Ammon's horn (tissue), 1 donor: ENCODE data around the gene NUP37.
"Not testable (repeated sequence)": the region's sequence is repeated elsewhere in the genome, so short reads cannot be mapped to it uniquely, and the experiment has no call there.

Experiments
- DNase-seq: peaks from one replicate; pipeline ENCODE4 v3.0.0-alpha.2; 2016; ENCODE audit warnings: low spot score

The NUP37 gene

DNA sequence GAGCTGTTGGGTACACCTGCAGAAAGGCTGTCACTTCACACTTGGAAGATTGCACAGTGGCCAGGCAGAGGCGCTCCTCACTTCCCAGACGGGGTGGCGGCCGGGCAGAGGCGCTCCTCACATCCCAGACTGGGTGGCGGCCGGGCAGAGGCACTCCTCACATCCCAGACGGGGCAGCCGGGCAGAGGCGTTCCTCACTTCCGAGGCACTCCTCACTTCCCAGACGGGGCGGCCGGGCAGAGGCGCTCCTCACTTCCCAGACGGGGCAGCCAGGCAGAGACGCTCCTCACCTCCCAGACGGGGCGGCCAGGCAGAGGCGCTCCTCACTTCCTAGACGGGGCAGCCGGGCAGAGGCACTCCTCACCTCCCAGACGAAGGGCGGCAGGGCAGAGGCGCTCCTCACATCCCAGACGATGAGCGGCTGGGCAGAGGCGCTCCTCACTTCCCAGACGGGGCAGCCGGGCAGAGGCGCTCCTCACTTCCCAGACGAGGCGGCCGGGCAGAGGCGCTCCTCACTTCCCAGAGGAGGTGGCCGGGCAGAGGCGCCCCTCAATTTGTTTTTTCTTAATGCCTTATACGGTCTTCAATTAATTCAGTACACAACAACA, 30.6 kb downstream of the NUP37 start:
- not testable (repeated sequence) for DNase-seq

- DNase-seq: no peak
Measured at GRCh38 chr12:102080842-102081241, 39.1 kb downstream of the NUP37 start.

GRCh38 chr12:102072092-102072491, 47.8 kb downstream of the NUP37 start:
- DNase-seq: not testable (repeated sequence)

DNA sequence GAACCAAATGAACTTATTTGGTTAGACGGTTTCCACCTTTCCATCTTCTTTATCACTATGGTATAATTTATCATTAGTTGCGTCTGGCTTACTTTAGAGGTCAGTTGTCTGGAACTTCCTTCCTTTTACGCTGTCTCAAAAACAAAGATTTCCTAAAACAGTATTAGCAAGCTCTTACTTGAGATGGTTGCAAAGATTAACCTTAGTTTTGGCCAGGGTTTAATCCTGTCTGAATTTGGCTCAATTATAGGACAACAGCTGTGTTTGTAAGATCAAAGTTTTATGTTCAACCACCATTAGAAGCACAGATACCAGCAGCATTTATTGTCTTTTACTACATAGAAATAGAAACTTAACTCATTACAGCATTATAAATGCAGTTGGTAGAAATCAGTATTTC, 50.2 kb downstream of the NUP37 start:
- no peak for DNase-seq

DNA sequence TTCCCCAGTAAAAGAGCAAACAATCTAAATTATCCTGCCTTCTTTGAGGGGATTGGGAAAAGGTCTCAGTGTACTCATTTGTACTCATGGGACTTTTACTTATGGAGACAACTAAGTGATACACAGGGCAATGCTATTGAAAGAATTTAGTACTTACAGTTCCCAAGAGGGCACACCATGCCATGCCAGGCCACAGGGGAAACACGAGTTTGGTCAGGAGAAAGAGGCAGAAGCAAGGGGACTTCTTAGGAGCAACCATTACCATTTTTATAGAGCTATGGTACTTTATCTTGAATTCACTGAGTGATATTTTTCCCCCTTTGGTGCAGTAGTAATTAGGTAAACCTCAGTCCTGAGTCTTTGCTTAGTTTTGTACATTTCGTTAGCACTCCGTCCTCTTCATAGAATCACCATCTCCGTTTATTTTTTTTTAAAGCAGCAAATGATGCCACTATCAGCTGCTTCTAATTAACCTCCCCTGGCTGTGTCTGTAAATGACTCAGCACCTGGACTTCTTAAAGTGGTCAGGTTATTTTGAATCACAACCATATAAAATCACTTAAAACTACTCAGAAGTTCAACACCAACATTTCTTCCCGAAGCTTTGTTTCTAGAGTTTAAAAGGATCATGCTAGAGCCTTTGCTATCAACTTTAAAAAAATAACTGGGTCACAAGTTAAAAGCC, 52.2 kb downstream of the NUP37 start:
- DNase-seq: no peak

DNA sequence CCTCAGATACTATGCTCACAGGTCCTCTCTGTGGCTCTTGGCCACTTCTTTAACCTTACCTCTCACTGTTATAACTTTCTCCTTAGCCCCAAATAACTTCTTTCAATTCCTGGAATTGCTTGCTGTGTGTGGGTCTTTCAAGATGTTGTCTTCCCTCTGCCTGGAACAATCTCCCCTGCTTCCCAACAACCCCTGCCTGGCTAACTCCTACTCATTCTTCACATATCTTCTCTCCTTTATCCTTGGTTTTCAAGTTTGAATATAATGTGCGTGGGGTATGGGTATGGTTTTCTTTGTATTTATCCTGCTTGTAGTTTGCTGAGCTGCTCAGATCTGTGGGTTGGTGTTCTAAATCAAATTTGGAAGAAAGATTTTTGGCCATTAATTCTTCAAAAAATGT, 55.4 kb downstream of the NUP37 start:
- DNase-seq: no peak

DNA sequence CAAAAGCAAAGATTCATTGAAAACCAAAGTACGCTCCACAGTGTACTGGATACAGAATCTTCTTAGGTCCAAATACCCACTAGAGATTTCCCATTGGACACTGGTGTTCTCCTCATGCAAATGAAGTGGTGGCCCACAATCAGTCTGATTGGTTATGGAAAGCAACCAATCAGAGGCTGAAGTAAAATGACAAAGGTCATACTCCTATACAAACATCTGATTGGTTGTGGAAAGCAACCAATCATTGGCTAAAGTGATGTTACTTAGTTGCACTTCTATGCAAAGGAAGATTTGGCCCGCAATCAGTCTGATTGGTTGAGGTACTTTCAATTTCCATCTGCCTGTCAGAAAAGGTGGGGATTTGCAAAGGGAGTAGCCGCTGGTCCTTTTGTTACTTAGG, 56.8 kb downstream of the NUP37 start:
- no peak for DNase-seq

- no peak for DNase-seq
Measured at GRCh38 chr12:102062419-102062806, 57.5 kb downstream of the NUP37 start.

DNA sequence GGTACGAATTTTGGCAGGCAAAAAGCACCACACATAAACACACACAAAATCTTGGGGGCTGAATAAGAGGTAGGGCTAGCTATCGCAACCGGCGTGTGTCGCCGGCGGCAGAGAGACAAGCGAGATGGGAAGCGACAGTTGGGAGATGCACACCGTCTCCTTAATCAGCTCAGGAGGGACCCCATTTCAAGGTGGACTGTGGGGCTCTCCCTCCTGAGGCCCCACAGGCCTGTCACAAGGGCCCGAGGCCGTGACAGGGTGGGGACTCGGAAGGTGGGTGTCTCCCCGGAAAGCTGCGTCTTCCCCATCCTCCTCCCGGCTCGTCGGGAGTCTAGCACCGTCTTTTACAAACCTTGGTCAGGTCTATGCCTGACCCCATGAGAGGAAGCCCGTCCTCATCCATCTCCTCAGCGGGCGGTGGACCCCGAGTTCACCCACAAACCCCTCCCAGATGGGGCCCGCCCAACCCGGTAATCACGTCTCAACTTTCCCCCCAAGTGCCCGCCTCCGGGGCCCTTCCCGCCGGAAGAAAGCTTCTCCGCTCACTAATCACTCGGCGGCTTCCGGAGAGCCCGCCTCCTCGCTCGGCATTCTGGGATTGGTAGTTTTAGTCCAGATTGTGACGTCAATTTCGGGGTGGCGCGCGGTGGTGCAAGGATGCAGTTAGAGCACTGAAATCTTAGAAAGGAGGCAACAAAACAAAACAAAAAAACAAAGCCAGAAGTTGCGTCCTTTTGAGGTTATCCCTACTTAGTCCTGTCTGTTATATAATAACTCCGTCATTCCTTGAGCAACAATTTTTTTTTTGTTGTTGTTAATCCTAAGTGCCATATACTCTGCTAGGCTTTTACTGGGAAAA, 58.1 kb downstream of the NUP37 start, which contains the start of gene WASHC3:
Gene WASHC3 (minus strand): TSS at position 432 of the 859 bp plus-strand sequence. CDS start 29 bp downstream, at position 403.
- DNase-seq: peak; percentile 96

- no peak for DNase-seq
Measured at GRCh38 chr12:102061096-102061559, 58.8 kb downstream of the NUP37 start.

GRCh38 chr12:102059343-102059742, 60.6 kb downstream of the NUP37 start:
- DNase-seq: no peak

GRCh38 chr12:102054345-102054744, 65.6 kb downstream of the NUP37 start:
- no peak for DNase-seq

DNA sequence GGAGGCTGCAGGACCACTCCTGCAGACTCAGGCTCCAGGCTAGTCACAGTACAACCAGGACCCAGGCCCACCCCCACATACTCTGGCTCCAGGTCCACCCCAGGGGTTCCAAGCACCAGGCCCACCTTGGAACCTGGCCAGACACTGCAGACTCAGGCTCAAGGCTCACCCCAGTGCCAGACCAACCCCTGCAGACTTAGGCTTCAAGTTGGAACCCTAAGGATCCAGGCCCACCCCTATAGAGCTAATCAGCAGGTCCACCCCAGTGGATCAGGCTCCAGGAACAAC, 66.9 kb downstream of the NUP37 start:
- DNase-seq: no peak

GRCh38 chr12:102052192-102053061, 67.5 kb downstream of the NUP37 start:
- DNase-seq: no peak

DNA sequence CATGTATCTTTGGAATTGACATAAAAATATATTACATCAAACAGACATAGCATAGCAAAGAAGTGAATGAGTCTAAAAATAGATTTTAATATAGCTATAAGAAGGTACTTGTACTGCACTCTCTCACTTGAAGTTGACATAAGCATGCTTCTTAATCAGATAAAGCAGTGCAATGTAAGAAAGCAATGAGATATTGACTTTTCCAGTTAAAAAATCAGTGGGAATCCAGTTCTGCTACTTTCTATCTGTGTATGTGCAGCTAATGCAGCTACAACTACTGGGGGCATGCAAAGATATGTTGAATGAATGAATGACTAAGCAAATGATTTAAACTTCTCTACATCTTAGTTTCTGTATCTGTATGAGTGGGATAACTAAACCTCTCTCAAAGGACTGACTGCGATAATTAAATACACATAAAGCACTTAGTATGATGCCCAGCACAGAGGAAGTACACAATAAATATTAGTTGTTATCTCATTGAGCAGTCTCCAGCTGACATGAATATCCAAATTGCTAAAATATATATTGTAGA, 68.4 kb downstream of the NUP37 start:
- DNase-seq: no peak

DNA sequence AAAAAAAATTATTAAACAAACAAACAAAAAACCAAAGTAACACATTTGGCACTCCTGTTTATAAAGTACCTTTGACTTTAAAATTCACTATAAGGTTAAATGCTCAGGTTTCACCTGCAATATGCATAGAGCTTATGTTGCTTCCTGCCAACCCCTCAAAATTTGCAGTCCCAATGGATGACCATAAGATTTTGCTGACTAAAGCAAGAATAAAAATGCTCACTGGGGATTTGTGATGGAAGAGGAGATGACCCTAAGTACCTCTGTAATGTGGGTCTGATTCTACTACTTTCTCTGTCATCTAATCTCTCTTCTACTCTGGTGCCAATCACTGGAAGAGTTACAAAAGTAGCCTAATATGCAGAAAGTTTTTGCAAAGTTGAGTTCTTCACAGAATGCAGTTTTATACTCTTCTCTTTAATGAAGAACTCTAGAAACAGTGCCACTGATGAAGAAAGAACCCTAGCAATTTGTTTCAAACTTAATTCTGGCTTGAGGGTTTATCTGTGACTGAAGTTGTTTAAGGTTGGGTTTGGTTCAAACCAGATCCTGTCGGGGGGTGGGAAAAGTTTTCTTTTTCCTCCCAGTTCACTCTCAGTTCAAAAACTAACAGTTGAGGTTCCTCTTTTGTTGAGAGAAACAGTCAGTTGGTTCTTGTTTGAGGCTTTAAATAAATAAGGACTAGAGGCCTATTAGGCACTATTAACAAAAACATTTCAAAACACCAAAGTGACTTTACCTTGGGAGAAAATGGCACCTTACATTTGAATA, 69.1 kb downstream of the NUP37 start:
- DNase-seq: no peak

DNA sequence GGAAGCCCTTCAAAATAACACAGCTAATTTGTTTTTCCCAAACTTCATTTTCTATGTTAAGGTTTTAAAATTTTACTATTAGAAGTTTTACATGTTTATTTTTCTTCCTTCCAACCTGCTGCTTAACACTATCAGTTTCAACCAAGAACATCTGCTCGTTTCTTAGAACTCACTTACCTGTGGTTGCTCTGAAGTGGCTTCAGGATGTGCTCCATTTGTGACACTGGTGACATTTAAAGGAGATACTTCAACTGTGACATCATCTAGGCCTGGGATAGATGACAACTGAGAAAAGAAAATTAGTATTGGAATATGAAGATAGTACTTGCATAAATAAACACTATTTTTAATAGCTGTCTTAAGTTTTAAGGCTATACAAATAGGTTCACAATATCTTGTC, 76.0 kb downstream of the NUP37 start:
- no peak for DNase-seq

GRCh38 chr12:102033991-102034745, 85.7 kb downstream of the NUP37 start:
- DNase-seq: no peak

DNA sequence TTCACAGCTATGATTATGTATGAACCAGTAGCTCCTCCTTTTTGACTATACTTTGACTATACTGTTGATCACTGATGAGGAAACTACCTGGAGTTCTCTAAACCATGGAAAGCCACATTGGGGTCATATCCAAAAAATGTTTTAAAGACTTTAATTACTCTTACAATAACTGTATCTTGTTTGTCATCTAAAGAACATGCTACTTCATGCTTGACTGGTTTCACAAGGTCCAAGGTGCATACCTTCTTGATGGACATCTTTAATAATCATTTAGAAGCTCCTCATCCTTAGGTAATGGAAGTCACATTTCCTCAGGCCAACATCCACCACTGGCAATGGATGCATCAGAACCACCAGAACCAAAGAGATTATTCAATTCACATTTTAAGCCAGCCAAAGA, 88.1 kb downstream of the NUP37 start:
- DNase-seq: no peak

- no peak for DNase-seq
Measured at GRCh38 chr12:102029141-102029540, 90.8 kb downstream of the NUP37 start.
